Activated CD4-positive, alpha-beta T cell treated with anti-CD3 and anti-CD28 coated beads, Interleukin-2, amount 50 U/mL, for 4 hours (primary cell): ENCODE results near the gene BTBD6.

Experiments used
- DNase-seq, 2 experiments: peaks; one replicate each; pipeline ENCODE4 v3.0.0-alpha.2; 2020

BTBD6 gene

GRCh38 chr14:105248368-105249181, at the start of gene BTBD6:
TSS of gene BTBD6 (plus strand) at chr14:105248533. CDS start at chr14:105248712, 179 bp downstream.
- DNase-seq: peak; percentile 81 to 85

DNA sequence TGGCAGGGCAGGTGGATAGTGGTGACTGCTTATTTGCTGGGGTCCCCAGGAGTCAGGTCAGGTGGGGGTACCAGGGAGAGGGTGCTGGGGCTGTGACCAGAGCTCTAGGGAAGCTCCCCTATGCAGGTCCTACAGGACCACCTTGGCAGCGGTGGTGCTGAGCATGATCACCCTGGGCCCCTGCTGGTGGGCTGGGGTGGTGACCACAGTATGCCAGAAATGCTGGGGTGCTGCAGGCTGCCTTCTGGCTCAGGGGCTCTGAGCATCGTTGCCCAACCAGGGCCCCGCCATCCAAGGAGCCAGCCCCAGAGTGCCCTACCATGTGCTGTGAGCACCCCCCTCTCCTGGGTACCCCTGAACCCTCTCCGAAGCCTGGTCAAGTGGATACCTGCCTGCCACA, 49.7 kb upstream of the BTBD6 start:
- DNase-seq: no peak

- no peak for DNase-seq
Observed at GRCh38 chr14:105199093-105199492, 49.2 kb upstream of the BTBD6 start.

GRCh38 chr14:105200074-105200473, 48.3 kb upstream of the BTBD6 start:
- DNase-seq: no peak

GRCh38 chr14:105200641-105201040, 47.7 kb upstream of the BTBD6 start:
- DNase-seq: no peak

DNA sequence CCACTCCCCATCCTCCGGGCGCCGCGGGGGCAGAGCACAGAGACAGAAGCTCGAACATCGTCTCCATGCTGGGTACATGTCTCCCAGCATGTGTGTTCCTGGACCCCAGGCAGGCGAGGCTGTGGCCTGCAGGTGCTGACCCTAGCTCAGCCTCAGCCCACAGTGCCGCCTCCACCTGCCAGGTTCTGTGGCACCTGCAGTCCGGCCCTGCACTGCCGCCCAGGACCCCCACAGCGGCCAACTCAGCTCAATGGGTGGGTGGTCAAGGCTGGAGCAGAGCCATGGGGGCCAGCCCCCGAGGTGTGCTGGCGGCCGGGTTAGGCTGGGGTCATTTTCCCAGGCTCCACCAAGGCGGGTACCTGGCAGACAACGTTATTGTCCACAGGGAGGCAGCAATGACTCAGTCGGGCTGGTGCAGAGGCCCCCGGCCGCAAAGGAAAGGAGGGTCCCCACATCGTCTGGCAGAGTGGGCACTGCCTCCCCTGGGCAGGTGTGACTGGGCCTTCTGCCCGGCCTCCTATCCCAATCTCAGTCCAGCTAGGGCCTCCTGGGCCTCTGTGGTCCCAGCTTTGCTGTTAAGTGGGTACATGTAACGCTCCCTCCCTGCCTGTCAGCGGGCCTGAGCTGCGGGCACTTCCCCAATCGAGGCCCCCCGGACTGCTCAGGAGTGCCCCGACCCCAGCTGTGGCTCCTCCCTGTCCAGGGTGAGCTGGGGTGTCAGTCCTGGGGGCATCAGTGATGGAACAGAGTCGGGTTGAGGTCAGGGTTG, 47.0 kb upstream of the BTBD6 start:
- no peak for DNase-seq

- DNase-seq: no peak
Observed at GRCh38 chr14:105201925-105202513, 46.3 kb upstream of the BTBD6 start.

DNA sequence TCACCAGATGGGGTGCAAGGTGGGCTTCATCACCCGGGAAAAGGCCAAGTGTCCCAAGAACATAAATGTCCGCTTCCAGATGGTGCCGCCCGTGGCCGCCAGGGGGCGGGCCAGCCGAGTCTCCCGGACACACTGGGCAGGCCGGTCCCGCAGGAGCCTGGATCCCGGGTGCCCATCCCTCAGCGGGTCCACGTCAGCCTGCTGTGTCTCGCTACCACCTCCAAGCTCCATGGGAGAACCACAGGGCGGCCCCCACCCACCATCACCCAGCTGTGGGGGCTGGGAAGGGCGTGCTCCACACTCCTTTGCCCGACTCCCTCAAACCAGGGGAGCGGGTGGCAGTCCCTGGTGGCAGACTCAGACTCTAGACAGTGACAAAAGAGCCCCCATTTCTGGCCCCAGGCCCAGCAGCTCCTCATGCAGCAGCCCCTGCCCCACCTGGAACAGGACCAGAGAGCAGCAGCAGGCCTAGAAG, 45.2 kb upstream of the BTBD6 start:
- DNase-seq: peak; percentile 52 to 57

- no peak for DNase-seq
Observed at GRCh38 chr14:105203701-105204100, 44.6 kb upstream of the BTBD6 start.

DNA sequence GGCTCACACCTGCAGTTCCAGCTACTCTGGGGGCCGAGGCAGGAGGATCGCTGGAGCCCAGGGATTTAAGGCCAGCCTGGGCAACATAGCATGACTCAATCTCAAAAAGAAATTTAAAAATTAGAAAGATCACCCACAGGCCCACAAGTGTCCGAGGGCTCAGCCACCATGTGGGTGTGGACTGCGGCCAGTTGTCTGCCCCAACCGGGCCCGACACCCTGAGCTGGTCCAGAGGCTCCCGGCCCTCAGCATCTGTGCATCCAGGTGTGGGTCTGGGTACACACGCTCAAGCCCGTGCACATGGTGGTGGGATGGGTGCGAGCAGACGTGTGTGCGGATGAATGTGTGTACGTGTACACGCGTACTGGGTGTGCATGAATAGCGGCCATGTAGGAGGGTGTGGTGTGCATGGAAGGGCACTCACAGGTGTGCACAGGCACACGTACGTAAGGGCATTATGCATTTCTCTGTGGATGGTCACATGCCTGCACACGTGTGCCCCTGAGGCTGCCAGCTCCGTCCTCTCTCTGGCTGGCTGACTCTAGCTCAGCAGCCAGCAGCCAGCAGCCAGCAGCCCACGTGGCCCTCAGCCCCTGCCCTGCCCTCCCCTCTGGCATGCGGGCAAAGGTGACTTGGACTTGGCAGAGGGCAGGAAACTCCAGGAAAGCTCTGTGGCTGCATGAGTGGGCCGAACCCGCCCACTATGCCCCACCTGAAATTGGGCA, 44.0 kb upstream of the BTBD6 start:
- no peak for DNase-seq

DNA sequence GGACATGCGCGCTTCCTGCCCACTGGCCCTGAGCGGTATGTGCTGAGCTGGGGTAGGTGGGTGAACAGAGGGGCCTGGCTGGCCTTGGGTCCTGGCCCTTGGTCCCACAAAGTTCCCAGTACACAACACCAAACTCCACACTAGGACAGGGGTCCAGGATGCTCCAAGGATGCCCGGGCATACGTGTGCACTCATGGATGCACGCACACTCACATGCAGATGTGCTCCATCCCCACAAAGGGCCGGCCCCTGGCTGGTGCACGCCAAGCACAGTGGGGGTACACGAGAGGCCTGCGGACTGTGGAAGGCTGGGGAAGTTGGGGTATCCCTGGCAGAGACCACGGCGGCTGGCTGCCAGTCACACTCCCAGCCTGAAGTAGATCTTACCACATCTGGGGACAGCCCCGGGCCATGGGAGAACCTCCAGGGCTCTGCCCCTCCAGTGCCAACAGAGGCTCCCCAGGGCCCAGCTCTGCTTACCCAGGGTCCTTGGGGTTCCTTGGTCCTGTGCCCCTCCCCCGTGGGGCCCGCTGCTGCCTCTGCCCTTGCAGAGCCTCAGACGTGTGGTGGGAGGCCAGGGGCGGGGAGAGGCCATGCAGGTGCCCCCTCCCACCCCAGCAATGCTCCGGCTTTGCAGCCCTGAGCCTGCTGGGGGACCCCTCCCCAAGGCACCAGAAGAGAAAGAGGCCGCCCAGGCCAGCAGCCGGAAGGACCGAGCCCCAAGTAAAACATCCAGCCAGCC, 43.2 kb upstream of the BTBD6 start:
- no peak for DNase-seq

DNA sequence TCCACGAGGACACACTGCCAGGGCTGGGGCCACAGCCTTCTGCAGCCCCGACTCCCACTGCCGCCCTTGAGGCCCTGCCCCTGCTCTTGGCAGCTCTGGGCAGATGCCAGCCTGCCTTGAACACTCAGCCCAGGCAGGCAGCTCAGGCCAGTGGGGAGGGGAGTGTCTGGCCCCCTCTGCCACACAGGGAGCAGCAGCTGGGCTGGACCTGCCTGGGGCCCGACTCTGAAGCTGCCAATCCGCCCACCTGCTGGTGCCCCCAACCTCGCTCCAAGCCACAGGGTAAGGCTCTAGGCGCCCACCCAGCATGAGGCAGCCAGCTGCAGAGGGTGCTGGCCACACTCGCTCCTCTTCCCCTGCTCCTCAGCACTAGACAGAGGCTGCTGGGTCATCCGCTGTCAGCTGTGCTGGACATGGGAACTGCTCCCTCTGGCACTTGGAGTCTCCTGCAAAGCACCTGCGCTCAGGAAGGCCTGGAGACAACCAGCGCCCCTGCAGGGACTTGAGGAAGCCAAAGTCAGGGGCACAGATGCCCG, 42.6 kb upstream of the BTBD6 start:
- DNase-seq: no peak

- DNase-seq: no peak
Observed at GRCh38 chr14:105206873-105207272, 41.5 kb upstream of the BTBD6 start.

DNA sequence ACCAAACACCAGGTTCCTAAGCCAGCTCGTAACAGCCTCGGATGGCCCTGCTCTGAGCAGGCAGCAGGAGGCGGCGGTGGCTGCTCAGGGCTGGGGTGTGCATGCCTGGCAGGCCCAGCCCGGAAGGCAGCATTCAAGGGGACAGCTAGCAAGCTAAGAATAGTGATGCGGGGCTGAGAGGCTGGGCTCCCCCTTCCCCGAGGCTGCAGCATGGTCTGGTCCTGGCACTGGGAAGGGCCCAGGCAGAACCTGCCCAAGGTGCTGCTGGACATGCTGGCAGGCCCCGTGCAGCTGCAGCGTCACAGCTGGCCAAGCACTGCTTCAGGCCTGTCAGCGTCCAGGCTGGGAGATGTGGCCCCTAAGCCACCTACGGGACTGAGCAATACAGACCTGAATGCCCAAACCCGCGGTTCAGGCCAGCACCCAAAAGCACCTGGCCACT, 40.9 kb upstream of the BTBD6 start:
- DNase-seq: no peak

GRCh38 chr14:105207996-105208737, 40.2 kb upstream of the BTBD6 start:
- DNase-seq: no peak

- DNase-seq: no peak
Observed at GRCh38 chr14:105208738-105209075, 39.6 kb upstream of the BTBD6 start.

DNA sequence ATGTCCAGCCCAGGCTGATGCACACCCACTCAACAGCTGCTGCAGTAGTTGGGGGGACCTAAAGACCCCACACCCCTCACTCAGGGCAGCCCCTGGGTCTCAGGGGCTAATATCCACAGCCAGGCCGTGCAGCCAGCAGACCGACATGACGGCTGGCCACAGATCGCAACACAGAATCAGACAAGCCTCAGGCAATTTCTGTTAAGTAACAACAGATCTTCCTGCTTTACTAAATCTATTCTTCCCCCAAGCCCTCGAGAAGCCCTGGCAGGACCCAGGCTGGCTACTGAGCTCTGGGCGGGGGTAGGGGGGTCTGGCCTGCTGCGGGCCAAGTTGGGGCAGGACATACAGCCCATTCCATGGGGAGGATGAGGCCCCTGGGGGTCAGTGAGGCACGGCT, 39.2 kb upstream of the BTBD6 start:
- DNase-seq: no peak

DNA sequence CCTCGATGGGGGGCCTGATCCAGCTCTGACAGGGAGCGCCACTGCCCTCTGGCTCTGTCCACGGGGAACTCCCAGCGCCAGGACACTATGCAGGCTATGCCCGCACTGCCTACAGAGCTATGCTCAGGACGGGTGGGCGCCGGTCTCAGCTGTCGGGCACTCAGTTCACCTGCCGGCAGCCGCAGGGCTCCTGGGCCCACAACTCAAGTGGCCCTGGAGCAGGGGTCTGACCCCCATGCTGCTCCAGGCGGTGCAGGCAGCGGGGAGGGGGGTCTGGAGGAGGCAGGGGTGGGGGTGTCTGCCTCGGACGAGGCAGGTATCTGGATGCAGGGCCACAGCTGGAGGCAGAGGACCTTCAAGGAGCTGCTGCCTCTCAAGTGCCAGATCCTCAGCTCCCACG, 38.7 kb upstream of the BTBD6 start:
- DNase-seq: no peak

- DNase-seq: no peak
Observed at GRCh38 chr14:105210266-105211025, 37.9 kb upstream of the BTBD6 start.

- DNase-seq: no peak
Observed at GRCh38 chr14:105211086-105211757, 37.1 kb upstream of the BTBD6 start.
